BE2C (cell line): ENCODE measurements around the gene LRRC43.
"Not testable (repeated sequence)": the region's sequence is repeated elsewhere in the genome, so short reads cannot be mapped to it uniquely, and the experiment has no call there.

Source experiments
- DNase-seq: peaks from one replicate; pipeline ENCODE4 v3.0.0-alpha.2; 2020
- H3K27me3 ChIP-seq: fragments of 250-450 bp; sonication (Bioruptor Pico); 2 replicates; pipeline ENCODE4 v1.5.1; 2020; ENCODE audit warnings: mild to moderate bottlenecking
- H3K36me3 ChIP-seq: fragments of 250-450 bp; sonication (Bioruptor Pico); 2 replicates; pipeline ENCODE4 v1.5.1; 2020; ENCODE audit warnings: mild to moderate bottlenecking
- H3K4me1 ChIP-seq: fragments of 250-450 bp; sonication (Bioruptor Pico); 2 replicates; pipeline ENCODE4 v1.5.1; 2020
- H3K4me3 ChIP-seq: 2 replicates; pipeline ENCODE4 v1.5.1; 2011; ENCODE audit warnings: low read depth, low read length
- H3K9me3 ChIP-seq: fragments of 250-450 bp; sonication (Bioruptor Pico); 2 replicates; pipeline ENCODE4 v1.5.1; 2020
- CTCF ChIP-seq: IDR thresholded peaks from 2 replicates; pipeline ENCODE4 v1.5.1; 2012; ENCODE audit warnings: mild to moderate bottlenecking, low read depth, low read length

LRRC43 gene

GRCh38 chr12:122201381-122201780, 18.5 kb downstream of the LRRC43 start:
- H3K36me3 ChIP-seq: peaks cover under 1% of the 10 kb centered on the region; the same call in 1 of the 2 replicates
- peaks cover 14% of the 10 kb centered on the region for H3K4me1 ChIP-seq
- no peak overlapping the region for H3K4me3 ChIP-seq
- H3K9me3 ChIP-seq: no peaks in the 10 kb centered on the region
- H3K27me3 ChIP-seq: peaks cover 19% of the 10 kb centered on the region
- no peak for DNase-seq
- no peak for TF ChIP-seq CTCF

- peaks cover 19% of the 10 kb centered on the region for H3K27me3 ChIP-seq
- no peak for TF ChIP-seq CTCF
- peaks cover 7% of the 10 kb centered on the region for H3K36me3 ChIP-seq
- no peak overlapping the region for H3K4me3 ChIP-seq
- DNase-seq: no peak
- peaks cover 14% of the 10 kb centered on the region for H3K4me1 ChIP-seq
- no peaks in the 10 kb centered on the region for H3K9me3 ChIP-seq
These were observed 19.1 kb downstream of the LRRC43 start for GRCh38 chr12:122202017-122202416.

- Histone ChIP-seq H3K4me3 (peak overlapping the region; percentile 63), H3K36me3 (peaks cover 15% of the 10 kb centered on the region), H3K4me1 (peaks cover 14% of the 10 kb centered on the region), H3K27me3 (peaks cover 19% of the 10 kb centered on the region)
- DNase-seq, H3K9me3 ChIP-seq: not testable (repeated sequence)
These were observed 19.9 kb downstream of the LRRC43 start for GRCh38 chr12:122202811-122203210.

GRCh38 chr12:122203301-122204166, 20.6 kb downstream of the LRRC43 start, which contains the start of gene B3GNT4:
Gene B3GNT4 (plus strand): TSS chr12:122203709. CDS start chr12:122204619, 910 bp downstream.
- DNase-seq: peak; percentile 76
- H3K4me1 ChIP-seq: peaks cover 14% of the 10 kb centered on the region

GRCh38 chr12:122204167-122205052, 21.5 kb downstream of the LRRC43 start:
- DNase-seq: no peak
- Histone ChIP-seq H3K27me3 (peaks cover 19% of the 10 kb centered on the region), H3K9me3 (no peaks in the 10 kb centered on the region), H3K4me1 (peaks cover 14% of the 10 kb centered on the region), H3K36me3 (peaks cover 31% of the 10 kb centered on the region), H3K4me3 (peak overlapping the region; percentile 25)
- TF ChIP-seq CTCF: no peak

More at GRCh38 chr12:122203301-122204166, 20.6 kb downstream of the LRRC43 start, which contains the start of gene B3GNT4:
- Histone ChIP-seq H3K36me3 (peaks cover 22% of the 10 kb centered on the region), H3K27me3 (peaks cover 19% of the 10 kb centered on the region), H3K4me3 (peak within 1 kb of the TSS; percentile 63), H3K9me3 (no peaks in the 10 kb centered on the region)
- no peak for TF ChIP-seq CTCF
